Measurements from ENCODE around the gene OGG1.

The OGG1 gene

GRCh38 chr3:9761919-9762318 lies 12.2 kb downstream of the OGG1 start:
- ChIA-PET POLR2A (no interaction called here), CTCF (interaction anchor here (1.5 kb wide), 1 partner anchor 259 kb away, joined by 3 read pairs; no protein-coding TSS in a partner anchor)
- Histone ChIP-seq H3K36me3 (ENCODE audit: control insufficient read depth in 2 of 2, insufficient read depth in 1 of 2, low read length in 2 of 2) (peaks cover 16 to 78% of the 10 kb centered on the region in 2 experiments; a peak in 2 of 3 replicates), H3K27ac (ENCODE audit: extremely low read depth, low read depth, low read length) (no peak overlapping the region), H3K4me1 (ENCODE audit: control insufficient read depth, insufficient read depth, low read length) (no peaks in the 10 kb centered on the region), H3K9me3 (ENCODE audit: control insufficient read depth, insufficient read depth, low read depth, low read length) (no peaks in the 10 kb centered on the region), H3K4me3 (ENCODE audit: low read depth, low read length) (no peak overlapping the region)
- TF ChIP-seq ZNF274 (IDR thresholded peaks at IDR 0.05; ENCODE audit: low read length) (no peak), ZNF274 (tag by site-specific recombination; IDR thresholded peaks at IDR 0.05; ENCODE audit: borderline replicate concordance) (no peak), ZNF664 (tag by site-specific recombination; IDR thresholded peaks at IDR 0.05) (peak; percentile 92)

GRCh38 chr3:9762871-9763270 lies 13.1 kb downstream of the OGG1 start:
- Histone ChIP-seq H3K27ac (ENCODE audit: extremely low read depth, low read depth, low read length) (no peak overlapping the region), H3K4me3 (ENCODE audit: low read depth, low read length) (no peak overlapping the region), H3K4me1 (ENCODE audit: control insufficient read depth, insufficient read depth, low read length) (no peaks in the 10 kb centered on the region), H3K9me3 (ENCODE audit: control insufficient read depth, insufficient read depth, low read depth, low read length) (no peaks in the 10 kb centered on the region), H3K36me3 (ENCODE audit: control insufficient read depth in 2 of 2, insufficient read depth in 1 of 2, low read length in 2 of 2) (peaks cover 16 to 76% of the 10 kb centered on the region in 2 experiments; a peak in 2 of 3 replicates)
- TF ChIP-seq ZNF221 (tag by site-specific recombination; IDR thresholded peaks at IDR 0.05; ENCODE audit: borderline replicate concordance) (no peak), PRDM10 (tag by site-specific recombination; IDR thresholded peaks at IDR 0.05) (no peak), ZNF677 (tag by site-specific recombination; IDR thresholded peaks at IDR 0.05) (no peak), KLF10 (tag by site-specific recombination; IDR thresholded peaks at IDR 0.05) (no peak), ZBTB48 (tag by site-specific recombination; IDR thresholded peaks at IDR 0.05) (no peak), ZNF354C (tag by site-specific recombination; IDR thresholded peaks at IDR 0.05; ENCODE audit: borderline replicate concordance, low read depth) (no peak), GLIS1 (tag by site-specific recombination; IDR thresholded peaks at IDR 0.05) (no peak), ZNF501 (tag by site-specific recombination; IDR thresholded peaks at IDR 0.05) (no peak), KLF9 (tag by site-specific recombination; IDR thresholded peaks at IDR 0.05; ENCODE audit: low read depth) (no peak), ZNF585B (tag by site-specific recombination; IDR thresholded peaks at IDR 0.05) (no peak)
- TF ChIP-seq, protein P1, sequence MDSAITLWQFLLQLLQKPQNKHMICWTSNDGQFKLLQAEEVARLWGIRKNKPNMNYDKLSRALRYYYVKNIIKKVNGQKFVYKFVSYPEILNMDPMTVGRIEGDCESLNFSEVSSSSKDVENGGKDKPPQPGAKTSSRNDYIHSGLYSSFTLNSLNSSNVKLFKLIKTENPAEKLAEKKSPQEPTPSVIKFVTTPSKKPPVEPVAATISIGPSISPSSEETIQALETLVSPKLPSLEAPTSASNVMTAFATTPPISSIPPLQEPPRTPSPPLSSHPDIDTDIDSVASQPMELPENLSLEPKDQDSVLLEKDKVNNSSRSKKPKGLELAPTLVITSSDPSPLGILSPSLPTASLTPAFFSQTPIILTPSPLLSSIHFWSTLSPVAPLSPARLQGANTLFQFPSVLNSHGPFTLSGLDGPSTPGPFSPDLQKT (IDR thresholded peaks at IDR 0.05; ENCODE audit: borderline replicate concordance, low read depth, low read length), result no peak
- ChIA-PET POLR2A (interaction anchor here (1.6 kb wide), 1 partner anchor 13 kb away, joined by 7 read pairs; the partner anchor contains the start of gene OGG1), CTCF (interaction anchor here (0.7 to 1.5 kb wide), 2 partner anchors 23 to 260 kb away, joined by 3 to 4 read pairs; no protein-coding TSS in a partner anchor)

DNA sequence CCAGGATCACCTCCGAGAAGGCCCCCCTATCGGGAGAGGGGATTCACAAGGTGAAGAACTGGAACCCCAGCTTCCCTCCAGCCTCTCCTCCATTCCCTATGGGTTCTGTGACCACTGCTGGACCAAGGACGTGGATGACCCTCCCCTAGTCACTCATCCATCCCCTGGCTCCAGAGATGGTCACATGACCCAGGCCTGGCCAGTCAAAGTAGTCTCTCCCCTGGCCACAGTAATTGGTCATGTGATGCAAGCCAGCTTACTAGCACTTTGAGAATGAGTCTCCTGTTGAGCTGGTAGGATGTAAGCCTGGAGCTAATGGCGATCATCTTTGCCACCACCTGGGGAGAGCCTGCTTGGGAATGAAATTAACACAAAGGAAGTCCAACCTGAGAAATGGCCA lies 16.1 kb downstream of the OGG1 start:
- POLR2A ChIA-PET, result interaction anchor here (1.6 kb wide), 1 partner anchor 16 kb away, joined by 3 read pairs; the partner anchor contains the start of gene OGG1
- Histone ChIP-seq H3K27ac (ENCODE audit: extremely low read depth, low read depth, low read length) (no peak overlapping the region), H3K4me1 (ENCODE audit: control insufficient read depth, insufficient read depth, low read length) (peaks cover 9% of the 10 kb centered on the region), H3K4me3 (ENCODE audit: low read depth, low read length) (no peak overlapping the region), H3K9me3 (ENCODE audit: control insufficient read depth, insufficient read depth, low read depth, low read length) (no peaks in the 10 kb centered on the region), H3K36me3 (ENCODE audit: control insufficient read depth in 2 of 2, insufficient read depth in 1 of 2, low read length in 2 of 2) (peaks cover 8 to 50% of the 10 kb centered on the region in 2 experiments; a peak in 2 of 3 replicates)
- CTCF ChIA-PET, result interaction anchor here (0.6 kb wide), 1 partner anchor 264 kb away, joined by 3 read pairs; no protein-coding TSS in a partner anchor
- TF ChIP-seq ZIC2 (tag by site-specific recombination; IDR thresholded peaks at IDR 0.05) (peak; percentile 77), ZNF544 (tag by site-specific recombination; IDR thresholded peaks at IDR 0.05) (no peak), ZNF16 (tag by site-specific recombination; IDR thresholded peaks at IDR 0.05; ENCODE audit: low read depth) (no peak), ZNF214 (tag by site-specific recombination; IDR thresholded peaks at IDR 0.05; ENCODE audit: borderline replicate concordance) (no peak), SCRT2 (tag by site-specific recombination; IDR thresholded peaks at IDR 0.05) (peak; percentile 42)

All from HEK293 (cell line).